ENCODE results near the gene RIMBP2.

The RIMBP2 gene

GRCh38 chr12:130569521-130569920, 146.6 kb downstream of the RIMBP2 start (continued):
- TF ChIP-seq ZNF843 (tag by site-specific recombination; IDR thresholded peaks at IDR 0.05) (no peak), TCF7L2 (IDR thresholded peaks at IDR 0.05; ENCODE audit: borderline replicate concordance, low read depth, low read length) (no peak), PRDM10 (tag by site-specific recombination; IDR thresholded peaks at IDR 0.05) (no peak), PRDM2 (tag by site-specific recombination; IDR thresholded peaks at IDR 0.05; ENCODE audit: borderline replicate concordance) (no peak), IKZF3 (tag by site-specific recombination; IDR thresholded peaks at IDR 0.05) (no peak)

GRCh38 chr12:130568501-130568900, 147.6 kb downstream of the RIMBP2 start:
- H3K4me1 ChIP-seq (ENCODE audit: control insufficient read depth, insufficient read depth, low read length): no peaks in the 10 kb centered on the region
- no peak overlapping the region for H3K27ac ChIP-seq (ENCODE audit: extremely low read depth, low read depth, low read length)
- no peaks in the 10 kb centered on the region; the same call in 1 of the 2 replicates for H3K9me3 ChIP-seq (ENCODE audit: control insufficient read depth, insufficient read depth, low read depth, low read length)
- no peak overlapping the region for H3K4me3 ChIP-seq (ENCODE audit: low read depth, low read length)
- POLR2A ChIA-PET: no interaction called here
- no peak for TF ChIP-seq ZFP69B (tag by site-specific recombination; IDR thresholded peaks at IDR 0.05)
- no peak for TF ChIP-seq ZNF501 (tag by site-specific recombination; IDR thresholded peaks at IDR 0.05)
- no peak for TF ChIP-seq ZNF548 (tag by site-specific recombination; IDR thresholded peaks at IDR 0.05)
- no peak for TF ChIP-seq ZNF214 (tag by site-specific recombination; IDR thresholded peaks at IDR 0.05; ENCODE audit: borderline replicate concordance)
- TF ChIP-seq PATZ1 (tag by site-specific recombination; IDR thresholded peaks at IDR 0.05): no peak
- no peak for TF ChIP-seq EGR2 (tag by site-specific recombination; IDR thresholded peaks at IDR 0.05; ENCODE audit: low read depth)
- no peak for TF ChIP-seq ZNF146 (tag by site-specific recombination; IDR thresholded peaks at IDR 0.05)
- no peak for TF ChIP-seq TCF7L2 (IDR thresholded peaks at IDR 0.05; ENCODE audit: borderline replicate concordance, low read depth, low read length)
- no peak for TF ChIP-seq ZBTB8A (tag by site-specific recombination; IDR thresholded peaks at IDR 0.05)
- no peak for TF ChIP-seq REST (tag by site-specific recombination; IDR thresholded peaks at IDR 0.05)
- no peak for TF ChIP-seq ZNF311 (tag by site-specific recombination; IDR thresholded peaks at IDR 0.05; ENCODE audit: borderline replicate concordance)
- no peak for TF ChIP-seq ZNF239 (tag by site-specific recombination; IDR thresholded peaks at IDR 0.05)
- TF ChIP-seq SALL2 (tag by site-specific recombination; IDR thresholded peaks at IDR 0.05; ENCODE audit: borderline replicate concordance): no peak
- TF ChIP-seq ZNF248 (tag by site-specific recombination; IDR thresholded peaks at IDR 0.05): no peak
- TF ChIP-seq ZNF768 (tag by site-specific recombination; IDR thresholded peaks at IDR 0.05): no peak
- no peak for TF ChIP-seq KLF10 (tag by site-specific recombination; IDR thresholded peaks at IDR 0.05)
- CTCF ChIA-PET: interaction anchor here (0.6 kb wide), 1 partner anchor 528 kb away, joined by 3 read pairs; no protein-coding TSS in a partner anchor
- no peaks in the 10 kb centered on the region for H3K36me3 ChIP-seq (ENCODE audit: control insufficient read depth in 2 of 2, insufficient read depth in 1 of 2, low read length in 2 of 2)

Data from HEK293 (cell line).